GM18508 (cell line): Measurements from ENCODE around the gene FARP1.
"Not testable (repeated sequence)": the region's sequence is repeated elsewhere in the genome, so short reads cannot be mapped to it uniquely, and the experiment has no call there.

Experiments used
- ATAC-seq: cut with Tn5 transposase; IDR thresholded peaks from one replicate; pipeline ENCODE4 v1.9.1; 2021; ENCODE audit warnings: moderate number of reproducible peaks; ENCODE audit not compliant: insufficient read depth, unreplicated experiment

FARP1 gene

GRCh38 chr13:98348466-98349200 lies 205.7 kb downstream of the FARP1 start:
- ATAC-seq = no peak

GRCh38 chr13:98349731-98350305 lies 206.9 kb downstream of the FARP1 start:
- ATAC-seq = no peak

- ATAC-seq = no peak
These were observed 207.9 kb downstream of the FARP1 start for GRCh38 chr13:98350746-98351330.

GRCh38 chr13:98351636-98352035 lies 208.7 kb downstream of the FARP1 start:
- ATAC-seq = no peak

- no peak for ATAC-seq
These were observed 209.3 kb downstream of the FARP1 start for GRCh38 chr13:98352226-98352625.

- no peak for ATAC-seq
These were observed 210.9 kb downstream of the FARP1 start for GRCh38 chr13:98353750-98354149.

GRCh38 chr13:98358937-98359336 lies 216.0 kb downstream of the FARP1 start:
- no peak for ATAC-seq

- ATAC-seq = no peak
These were observed 217.7 kb downstream of the FARP1 start for GRCh38 chr13:98360545-98360944.

GRCh38 chr13:98363326-98363725 lies 220.4 kb downstream of the FARP1 start:
- ATAC-seq = no peak

GRCh38 chr13:98364179-98364578 lies 221.3 kb downstream of the FARP1 start:
- no peak for ATAC-seq

GRCh38 chr13:98364647-98365046 lies 221.8 kb downstream of the FARP1 start:
- ATAC-seq = no peak

GRCh38 chr13:98365302-98365701 lies 222.4 kb downstream of the FARP1 start:
- no peak for ATAC-seq

GRCh38 chr13:98366010-98366409 lies 223.1 kb downstream of the FARP1 start:
- no peak for ATAC-seq

GRCh38 chr13:98366443-98366842 lies 223.5 kb downstream of the FARP1 start:
- no peak for ATAC-seq

GRCh38 chr13:98366959-98367358 lies 224.1 kb downstream of the FARP1 start:
- no peak for ATAC-seq

GRCh38 chr13:98368019-98368418 lies 225.1 kb downstream of the FARP1 start:
- ATAC-seq = no peak

GRCh38 chr13:98369520-98369919 lies 226.6 kb downstream of the FARP1 start:
- not testable (repeated sequence) for ATAC-seq

- no peak for ATAC-seq
These were observed 227.4 kb downstream of the FARP1 start for GRCh38 chr13:98370261-98370660.

- ATAC-seq = no peak
These were observed 228.1 kb downstream of the FARP1 start for GRCh38 chr13:98370806-98371515.

- ATAC-seq = no peak
These were observed 228.7 kb downstream of the FARP1 start for GRCh38 chr13:98371516-98372023.

GRCh38 chr13:98372876-98373275 lies 230.0 kb downstream of the FARP1 start:
- no peak for ATAC-seq
